Adrenal gland (tissue), 5 donors: ENCODE measurements around the gene ERCC3.

ENCODE experiments used
- POLR2A ChIP-seq, 2 donors: fragments of 450-650 bp; IDR thresholded peaks; one replicate each; pipeline ENCODE4 v1.6.1; 2017; ENCODE audit warnings: antibody characterized with exemption in 2 of 2, mild to moderate bottlenecking in 2 of 2, moderate library complexity in 1 of 2
- TF ChIP-seq, protein P1 (sequence below), 6 experiments: fragments of 450-650 bp in 4 of 6; fragments of 200-600 bp in 2 of 6; sonication (generic) in 1 of 6; IDR thresholded peaks; 1 replicate in 5 of 6; 2 replicates in 1 of 6; pipeline versions ENCODE4 v1.5.1 to v1.8.0; 2016 to 2021; ENCODE audit warnings: antibody characterized with exemption in 6 of 6, mild to moderate bottlenecking in 2 of 6, moderate library complexity in 1 of 6
- donor health status: DM: no; HTN: no; CAD: no.

DNA sequence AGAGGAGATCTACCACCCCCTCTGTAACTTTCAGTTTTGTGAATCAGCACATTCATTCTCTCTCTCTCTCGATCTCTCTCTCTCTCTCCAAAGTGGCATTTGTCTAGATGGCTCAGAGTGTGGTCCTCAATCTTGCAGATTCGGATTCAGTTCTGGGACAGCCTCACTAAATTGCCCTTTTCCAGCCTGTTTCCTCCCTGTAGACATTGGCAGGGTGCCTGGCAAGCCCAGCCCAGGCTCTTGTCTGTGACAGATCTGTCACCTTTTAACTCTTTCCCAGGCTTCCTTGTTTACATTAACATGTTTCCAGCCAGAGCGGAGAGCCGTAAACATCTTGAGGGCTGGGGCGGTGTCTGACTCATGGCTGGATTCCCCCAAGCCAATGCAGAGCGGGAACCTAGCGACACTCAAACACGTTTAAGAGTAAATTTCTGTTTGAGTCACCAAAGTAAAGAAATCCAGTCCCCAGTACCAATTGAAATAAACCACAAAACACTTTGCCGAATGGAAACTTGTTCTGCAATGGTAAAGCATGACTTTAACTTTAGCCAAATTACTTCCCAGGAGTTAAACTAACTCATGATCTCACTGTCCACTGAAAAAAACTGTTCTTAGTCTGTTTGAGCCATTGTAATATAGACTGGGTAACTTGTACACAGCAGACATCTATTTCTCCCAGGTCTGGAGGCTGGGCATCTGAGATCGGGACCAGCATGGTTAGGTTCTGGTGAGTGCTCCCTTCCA, 67.3 kb downstream of the ERCC3 start:
- TF ChIP-seq, protein P1, sequence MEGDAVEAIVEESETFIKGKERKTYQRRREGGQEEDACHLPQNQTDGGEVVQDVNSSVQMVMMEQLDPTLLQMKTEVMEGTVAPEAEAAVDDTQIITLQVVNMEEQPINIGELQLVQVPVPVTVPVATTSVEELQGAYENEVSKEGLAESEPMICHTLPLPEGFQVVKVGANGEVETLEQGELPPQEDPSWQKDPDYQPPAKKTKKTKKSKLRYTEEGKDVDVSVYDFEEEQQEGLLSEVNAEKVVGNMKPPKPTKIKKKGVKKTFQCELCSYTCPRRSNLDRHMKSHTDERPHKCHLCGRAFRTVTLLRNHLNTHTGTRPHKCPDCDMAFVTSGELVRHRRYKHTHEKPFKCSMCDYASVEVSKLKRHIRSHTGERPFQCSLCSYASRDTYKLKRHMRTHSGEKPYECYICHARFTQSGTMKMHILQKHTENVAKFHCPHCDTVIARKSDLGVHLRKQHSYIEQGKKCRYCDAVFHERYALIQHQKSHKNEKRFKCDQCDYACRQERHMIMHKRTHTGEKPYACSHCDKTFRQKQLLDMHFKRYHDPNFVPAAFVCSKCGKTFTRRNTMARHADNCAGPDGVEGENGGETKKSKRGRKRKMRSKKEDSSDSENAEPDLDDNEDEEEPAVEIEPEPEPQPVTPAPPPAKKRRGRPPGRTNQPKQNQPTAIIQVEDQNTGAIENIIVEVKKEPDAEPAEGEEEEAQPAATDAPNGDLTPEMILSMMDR (IDR thresholded peaks at IDR 0.05): no peak
- TF ChIP-seq POLR2A (IDR thresholded peaks at IDR 0.05): no peak
